IgD-negative memory B cell (primary cell): ENCODE measurements around the gene OS9. TPM values are rescaled to one million over a fixed set of nuclear protein-coding genes. Genes with fewer than 3 reads are reported as not detected.
A peak's percentile ranks its signal among the peaks of the same experiment; 100 is the strongest.

ENCODE experiments used
- H3K27ac Mint-ChIP-seq, 3 donors: one replicate each; pipeline ENCODE4 v1.8.0; 2020 to 2022; ENCODE audit warnings: mild to moderate bottlenecking in 3 of 3, mixed read lengths in 3 of 3, moderate library complexity in 1 of 3
- H3K27me3 Mint-ChIP-seq: one replicate; pipeline ENCODE4 v1.8.0; 2021; ENCODE audit warnings: mixed read lengths
- H3K36me3 Mint-ChIP-seq: one replicate; pipeline ENCODE4 v1.8.0; 2020; ENCODE audit warnings: mild to moderate bottlenecking, mixed read lengths
- H3K4me1 Mint-ChIP-seq, 3 donors: one replicate each; pipeline ENCODE4 v1.8.0; 2020 to 2022; ENCODE audit warnings: mixed read lengths in 3 of 3, mild to moderate bottlenecking in 1 of 3
- H3K4me3 Mint-ChIP-seq, 4 donors: one replicate each; pipeline ENCODE4 v1.8.0; 2020 to 2022; ENCODE audit warnings: mild to moderate bottlenecking in 4 of 4, mixed read lengths in 4 of 4, moderate library complexity in 3 of 4
- H3K9me3 Mint-ChIP-seq, 3 donors: one replicate each; pipeline ENCODE4 v1.8.0; 2020 to 2021; ENCODE audit warnings: mixed read lengths in 3 of 3, mild to moderate bottlenecking in 1 of 3
- polyA plus RNA-seq: library from polyadenylated mRNA; unstranded; fragments of 300-500 nt; fragmentation: Illumina TruSeq; gene quantifications from one replicate; pipeline ENCODE4 v1.2.3, GENCODE V29; 2021

OS9 gene
- polyA plus RNA-seq, 1 donor from 2014 or later, result 70.4 TPM

GRCh38 chr12:57734591-57734990 lies 40.7 kb downstream of the OS9 start:
- Mint-ChIP-seq H3K27ac (peak overlapping the region in 2 of 3 donors; percentile 23 to 89), H3K36me3 (peaks cover 8% of the 10 kb centered on the region), H3K27me3 (no peaks in the 10 kb centered on the region), H3K4me3 (peak overlapping the region in 1 of 4 donors; percentile 25), H3K4me1 (peaks cover 3 to 11% (median 4%) of the 10 kb centered on the region in 3 donors), H3K9me3 (no peaks in the 10 kb centered on the region)

DNA sequence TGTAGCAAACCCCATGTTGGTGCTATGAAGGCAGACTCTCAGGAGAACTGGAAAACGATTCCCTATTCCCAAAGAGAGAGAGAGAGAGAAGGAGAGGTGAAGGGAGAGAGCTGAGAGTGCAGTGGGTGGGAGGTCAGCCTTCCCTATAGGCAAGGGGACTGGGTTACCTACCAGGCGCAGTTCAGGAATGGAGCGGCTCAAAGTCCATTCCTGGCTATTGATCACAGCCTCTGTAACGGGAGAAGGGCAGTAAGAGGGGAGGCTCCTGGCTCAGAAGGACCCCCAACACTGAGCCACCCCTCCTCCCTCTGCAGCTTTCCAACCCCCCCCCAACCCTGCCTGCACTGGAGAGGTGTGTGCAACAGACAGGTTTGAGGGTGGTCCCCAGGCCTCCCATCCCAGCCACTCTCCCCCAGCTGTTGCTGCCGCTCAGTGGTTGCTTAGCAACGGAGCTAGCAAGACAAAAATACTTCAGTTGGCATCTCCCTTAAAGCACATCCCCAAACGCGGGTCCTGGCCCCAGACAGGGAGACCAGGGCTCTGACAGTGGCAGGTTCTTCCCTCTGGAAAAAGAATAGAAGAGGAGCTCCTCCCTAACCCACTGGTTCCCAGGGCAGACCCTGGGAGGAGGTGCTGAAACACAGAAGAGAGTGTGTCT lies 41.4 kb downstream of the OS9 start:
- no peaks in the 10 kb centered on the region for H3K9me3 Mint-ChIP-seq
- H3K27ac Mint-ChIP-seq, result peak overlapping the region in 1 of 3 donors; percentile 23
- peaks cover 8% of the 10 kb centered on the region for H3K36me3 Mint-ChIP-seq
- H3K27me3 Mint-ChIP-seq, result no peaks in the 10 kb centered on the region
- peak overlapping the region in 2 of 4 donors; percentile 25 to 85 for H3K4me3 Mint-ChIP-seq
- H3K4me1 Mint-ChIP-seq, result peaks cover 3 to 14% (median 6%) of the 10 kb centered on the region in 3 donors

GRCh38 chr12:57735952-57736740 lies 42.2 kb downstream of the OS9 start:
- Mint-ChIP-seq H3K4me1 (peaks cover 10 to 20% (median 11%) of the 10 kb centered on the region in 3 donors), H3K4me3 (no peak overlapping the region), H3K36me3 (peaks cover 8% of the 10 kb centered on the region), H3K27me3 (peaks cover 2% of the 10 kb centered on the region), H3K9me3 (no peaks in the 10 kb centered on the region), H3K27ac (peak overlapping the region in 1 of 3 donors; percentile 59)

DNA sequence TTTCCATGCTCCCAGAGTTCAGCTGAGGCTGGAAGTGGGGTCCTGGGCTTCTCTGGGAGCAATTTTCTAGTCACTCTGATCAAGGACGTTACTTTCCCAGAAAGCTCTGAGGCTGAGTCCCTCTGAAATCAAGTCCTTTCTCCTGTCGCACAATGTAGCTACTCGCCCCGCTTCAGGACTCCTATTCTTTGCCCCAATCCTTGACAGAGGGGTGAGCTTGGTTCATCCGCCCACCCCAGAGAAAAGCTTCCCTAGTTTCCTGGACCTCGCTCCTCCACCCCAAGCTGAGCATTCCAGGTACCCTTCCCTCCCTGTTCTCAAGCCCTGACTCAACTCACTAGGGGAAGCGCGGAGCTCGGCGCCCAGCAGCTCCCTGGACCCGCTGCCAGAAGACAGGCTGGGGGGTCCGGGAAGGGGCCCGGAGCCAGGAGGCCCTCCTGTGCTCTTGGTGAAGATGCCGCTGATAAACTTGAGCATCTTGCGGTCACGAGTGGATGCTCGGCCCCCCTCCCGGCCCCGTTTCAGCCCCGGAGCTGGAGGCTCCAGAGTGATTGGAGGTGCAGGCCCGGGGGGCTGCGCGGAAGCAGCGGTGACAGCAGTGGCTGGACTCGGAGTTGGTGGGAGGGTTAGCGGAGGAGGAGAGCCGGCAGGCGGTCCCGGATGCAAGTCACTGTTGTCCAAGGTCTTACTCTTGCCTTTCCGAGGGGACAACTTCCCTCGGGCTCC lies 43.0 kb downstream of the OS9 start:
- Mint-ChIP-seq H3K4me3 (no peak overlapping the region), H3K27ac (peak overlapping the region in 1 of 3 donors; percentile 59), H3K4me1 (peaks cover 10 to 22% (median 14%) of the 10 kb centered on the region in 3 donors), H3K27me3 (peaks cover 2% of the 10 kb centered on the region), H3K36me3 (peaks cover 8% of the 10 kb centered on the region), H3K9me3 (no peaks in the 10 kb centered on the region)

GRCh38 chr12:57737467-57738460 lies 43.8 kb downstream of the OS9 start:
- Mint-ChIP-seq H3K4me1 (peaks cover 10 to 26% (median 19%) of the 10 kb centered on the region in 3 donors), H3K27ac (no peak overlapping the region), H3K27me3 (peaks cover 2% of the 10 kb centered on the region), H3K9me3 (no peaks in the 10 kb centered on the region), H3K36me3 (peaks cover 8% of the 10 kb centered on the region), H3K4me3 (no peak overlapping the region)

DNA sequence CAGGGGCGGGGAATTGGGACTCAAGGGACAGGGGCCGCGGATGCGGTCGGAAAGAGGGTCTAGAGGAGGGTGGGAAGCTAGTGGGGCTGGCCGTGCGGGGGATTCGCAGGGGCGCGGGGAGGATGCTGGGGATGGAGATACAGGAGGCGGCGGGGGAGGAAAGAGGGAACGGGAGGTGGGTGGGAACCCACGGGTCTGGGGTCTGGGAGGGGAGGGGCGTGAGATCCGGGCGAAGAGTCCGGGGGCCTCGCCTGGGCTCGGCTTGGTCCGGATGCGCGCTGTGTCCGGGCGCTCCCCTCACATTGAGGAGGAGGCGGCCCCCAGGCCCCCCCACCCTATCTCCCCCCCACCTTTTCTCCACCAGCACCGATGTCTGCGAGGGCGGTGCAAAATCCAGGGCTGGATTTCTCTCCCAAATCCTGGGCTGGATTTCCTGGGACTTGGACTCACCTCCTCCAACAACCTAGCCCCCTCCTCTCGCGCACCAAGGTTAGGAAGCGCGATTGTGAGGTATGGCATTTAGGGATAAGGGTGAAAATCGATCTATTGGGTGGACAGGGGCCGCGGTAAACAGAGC lies 44.8 kb downstream of the OS9 start, which contains the start of gene AGAP2:
AGAP2 (minus strand) TSS at position 82 of the 577 bp plus-strand sequence. CDS start 496 bp downstream, outside the sequence.
- peak within 1 kb of the TSS in 1 of 3 donors; percentile 20 for H3K27ac Mint-ChIP-seq
- H3K36me3 Mint-ChIP-seq, result peaks cover 8% of the 10 kb centered on the region
- no peaks in the 10 kb centered on the region for H3K9me3 Mint-ChIP-seq
- peaks cover 10 to 26% (median 22%) of the 10 kb centered on the region in 3 donors for H3K4me1 Mint-ChIP-seq
- H3K27me3 Mint-ChIP-seq, result peaks cover 2% of the 10 kb centered on the region
- H3K4me3 Mint-ChIP-seq, result peak within 1 kb of the TSS in 3 of 4 donors; percentile 12 to 78 (median 36)

- H3K27me3 Mint-ChIP-seq, result peaks cover 2% of the 10 kb centered on the region
- H3K4me3 Mint-ChIP-seq, result peak overlapping the region in 3 of 4 donors; percentile 12 to 78 (median 36)
- H3K36me3 Mint-ChIP-seq, result peaks cover 6% of the 10 kb centered on the region
- H3K4me1 Mint-ChIP-seq, result peaks cover 14 to 32% (median 28%) of the 10 kb centered on the region in 3 donors
- H3K27ac Mint-ChIP-seq, result peak overlapping the region in 1 of 3 donors; percentile 20
- H3K9me3 Mint-ChIP-seq, result no peaks in the 10 kb centered on the region
Measured at GRCh38 chr12:57739387-57739786, 45.5 kb downstream of the OS9 start.

- Mint-ChIP-seq H3K27ac (peak overlapping the region in 2 of 3 donors; percentile 20 to 94), H3K36me3 (no peaks in the 10 kb centered on the region), H3K9me3 (no peaks in the 10 kb centered on the region), H3K4me3 (peak overlapping the region in 1 of 4 donors; percentile 60), H3K4me1 (peaks cover 11 to 36% (median 32%) of the 10 kb centered on the region in 3 donors), H3K27me3 (peaks cover 2% of the 10 kb centered on the region)
Measured at GRCh38 chr12:57739914-57740538, 46.1 kb downstream of the OS9 start.

GRCh38 chr12:57740656-57741412 lies 46.9 kb downstream of the OS9 start:
- Mint-ChIP-seq H3K4me3 (peak overlapping the region; percentile 82 to 97 (median 92)), H3K27ac (peak overlapping the region; percentile 80 to 94 (median 81)), H3K36me3 (no peaks in the 10 kb centered on the region), H3K27me3 (peaks cover 2% of the 10 kb centered on the region), H3K9me3 (no peaks in the 10 kb centered on the region), H3K4me1 (peaks cover 14 to 41% (median 35%) of the 10 kb centered on the region in 3 donors)

- peaks cover 20 to 46% (median 40%) of the 10 kb centered on the region in 3 donors for H3K4me1 Mint-ChIP-seq
- H3K27me3 Mint-ChIP-seq, result peaks cover 2% of the 10 kb centered on the region
- no peaks in the 10 kb centered on the region for H3K9me3 Mint-ChIP-seq
- H3K4me3 Mint-ChIP-seq, result peak overlapping the region; percentile 82 to 97 (median 92)
- H3K36me3 Mint-ChIP-seq, result no peaks in the 10 kb centered on the region
- H3K27ac Mint-ChIP-seq, result peak overlapping the region; percentile 81 to 94 (median 93)
Measured at GRCh38 chr12:57741413-57741789, 47.5 kb downstream of the OS9 start.

DNA sequence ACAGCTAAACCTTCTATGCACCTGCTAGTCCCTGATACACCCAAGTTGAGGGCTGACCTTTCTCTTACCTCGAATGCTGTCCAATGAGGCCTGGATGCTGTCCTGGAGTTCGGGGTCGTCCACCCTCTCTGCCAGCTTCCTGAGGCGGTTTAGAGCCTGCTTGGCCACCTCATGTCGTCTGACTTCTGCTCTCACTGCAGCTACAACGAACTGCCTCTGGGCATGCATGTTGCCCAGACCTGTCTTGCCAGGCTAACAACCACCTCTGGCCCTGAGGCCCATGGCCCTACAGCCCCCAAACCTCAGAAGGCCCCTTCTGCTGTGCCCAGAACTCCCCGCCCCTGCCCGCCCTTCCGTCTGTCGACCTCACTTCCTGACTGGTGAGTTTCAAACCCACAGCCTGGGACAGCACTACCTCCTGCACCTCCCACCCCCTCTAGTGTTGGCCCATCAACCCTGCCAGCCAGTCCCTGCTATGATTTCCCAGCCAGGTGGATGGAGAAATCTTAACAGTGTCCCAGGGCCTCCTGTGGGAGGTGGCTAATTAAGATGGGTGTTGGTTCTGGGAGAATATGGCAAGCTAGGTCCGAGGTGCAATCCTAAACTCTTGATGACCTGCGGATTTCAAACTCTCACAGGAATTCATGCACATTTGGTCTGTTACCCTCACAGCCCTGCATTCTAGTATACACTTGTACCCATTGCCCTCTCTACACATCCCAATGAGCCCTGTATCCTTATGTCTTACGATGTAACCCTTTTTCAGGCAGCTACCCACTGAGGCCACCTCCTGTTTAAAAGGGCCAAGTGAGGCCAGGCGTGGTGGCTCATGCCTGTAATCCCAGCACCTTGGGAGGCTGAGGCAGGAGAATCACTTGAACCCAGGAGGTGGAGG lies 48.2 kb downstream of the OS9 start:
- Mint-ChIP-seq H3K27me3 (peaks cover 2% of the 10 kb centered on the region), H3K9me3 (no peaks in the 10 kb centered on the region), H3K27ac (peak overlapping the region; percentile 81 to 93 (median 91)), H3K36me3 (no peaks in the 10 kb centered on the region), H3K4me3 (peak overlapping the region; percentile 82 to 97 (median 92)), H3K4me1 (peaks cover 21 to 43% (median 40%) of the 10 kb centered on the region in 3 donors)

GRCh38 chr12:57743769-57744168 lies 49.8 kb downstream of the OS9 start:
- peaks cover 21 to 43% (median 40%) of the 10 kb centered on the region in 3 donors for H3K4me1 Mint-ChIP-seq

More at GRCh38 chr12:57743769-57744168, 49.8 kb downstream of the OS9 start:
- H3K9me3 Mint-ChIP-seq, result no peaks in the 10 kb centered on the region
- H3K27ac Mint-ChIP-seq, result peak overlapping the region; percentile 62 to 97 (median 97)
- peak overlapping the region; percentile 3 to 96 (median 86) for H3K4me3 Mint-ChIP-seq
- H3K36me3 Mint-ChIP-seq, result no peaks in the 10 kb centered on the region
- peaks cover 2% of the 10 kb centered on the region for H3K27me3 Mint-ChIP-seq
